Measurements from ENCODE around the gene ASIC5. TPM values are rescaled to one million over a fixed set of nuclear protein-coding genes. Genes with fewer than 3 reads are reported as not detected.

ASIC5 gene
- total RNA-seq, 2 experiments from 2014 or later, result not detected

DNA sequence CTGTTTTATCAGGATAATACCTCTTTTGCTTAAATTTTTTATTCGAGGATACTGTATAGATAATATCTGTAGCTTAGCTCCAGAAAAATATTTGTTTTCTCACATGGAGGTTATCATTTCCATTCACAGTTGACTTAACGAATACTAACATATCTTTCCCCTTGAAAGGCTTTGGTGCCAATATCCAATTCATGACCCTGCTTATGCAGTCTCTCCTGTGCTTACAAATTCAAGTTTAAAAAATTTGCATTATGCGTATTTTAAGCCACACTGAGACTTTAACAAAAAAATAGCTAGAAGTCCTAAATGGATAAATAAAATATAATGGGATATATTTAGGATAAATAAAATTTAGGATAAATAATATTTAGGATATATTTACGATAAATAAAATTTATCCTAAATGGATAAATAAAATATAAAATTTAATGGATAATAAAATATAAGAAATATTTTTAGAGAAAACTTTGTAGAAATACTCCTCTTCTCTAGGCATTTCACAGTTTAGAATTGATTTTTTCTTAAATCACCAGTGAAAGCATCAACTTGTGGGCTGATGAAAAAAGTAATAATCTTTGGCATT lies 84.7 kb downstream of the ASIC5 start:
- Mint-ChIP-seq H3K36me3 (no peaks in the 10 kb centered on the region), H3K9me3 (ENCODE audit: low read depth) (no peaks in the 10 kb centered on the region), H3K4me1 (no peaks in the 10 kb centered on the region), H3K27ac (no peak overlapping the region), H3K27me3 (peaks cover 5% of the 10 kb centered on the region), H3K4me3 (no peak overlapping the region)
- DNase-seq (no peak), ATAC-seq (no peak)
- CTCF ChIA-PET, result no interaction called here

DNA sequence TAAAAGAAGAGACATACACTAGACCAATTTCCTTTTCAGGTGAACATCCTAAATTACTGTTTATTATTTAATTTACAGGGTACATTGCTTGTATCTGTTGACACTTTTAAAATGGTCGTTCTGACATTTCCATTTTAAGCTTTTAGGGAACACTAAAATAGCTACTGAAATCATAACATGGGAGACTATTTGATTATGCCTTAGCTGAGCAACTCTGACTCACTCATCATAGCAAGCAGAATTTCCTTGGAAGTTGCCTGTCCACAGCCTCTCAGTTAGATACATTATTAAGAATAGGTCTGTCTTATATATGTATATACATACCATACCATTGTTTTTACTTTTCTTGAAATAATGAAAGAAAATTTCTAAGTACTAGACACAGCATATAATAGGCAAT lies 85.3 kb downstream of the ASIC5 start:
- Mint-ChIP-seq H3K27me3 (peaks cover 5% of the 10 kb centered on the region), H3K4me1 (no peaks in the 10 kb centered on the region), H3K27ac (no peak overlapping the region), H3K4me3 (no peak overlapping the region), H3K36me3 (no peaks in the 10 kb centered on the region), H3K9me3 (ENCODE audit: low read depth) (no peaks in the 10 kb centered on the region)
- CTCF ChIA-PET, result interaction anchor here (1.6 kb wide), 1 partner anchor 11 kb away, joined by 4 read pairs; no protein-coding TSS in a partner anchor
- ATAC-seq, result no peak
- no peak for DNase-seq

Other genes starting within 250 kb of the ASIC5 start
- gene GUCY1A1, start 199.4 kb downstream of the ASIC5 start, total RNA-seq, result under 1 TPM in 1 of 2 experiments, not detected in 1; 0.87 TPM
- gene GUCY1B1, start 107.3 kb downstream of the ASIC5 start, total RNA-seq, result 1 to 10 TPM in 1 of 2 experiments, under 1 TPM in 1; 0.09 to 1.5 TPM
- gene TDO2, start 37.4 kb upstream of the ASIC5 start, total RNA-seq, result not detected
- gene CTSO, start 87.6 kb upstream of the ASIC5 start, total RNA-seq, result 1 to 10 TPM; 3.0 to 3.4 TPM